Liver (tissue), 9 donors: ENCODE results near the gene BCKDHA. TPM values are rescaled to one million over a fixed set of nuclear protein-coding genes. Genes with fewer than 3 reads are reported as not detected.

Source experiments
- DNase-seq: peaks from one replicate; pipeline ENCODE4 v3.0.0-alpha.2; 2017; ENCODE audit warnings: low spot score
- H3K27ac ChIP-seq, 2 donors: one replicate each; pipeline ENCODE4 v1.7.0; 2013; ENCODE audit warnings: inconsistent platforms in 2 of 2, low read length in 2 of 2, control low read depth in 1 of 2, low read depth in 1 of 2, mild to moderate bottlenecking in 1 of 2
- H3K27me3 ChIP-seq, 4 donors: one replicate each; pipeline versions ENCODE4 v1.6.1 to v1.7.0; 2013; ENCODE audit warnings: low read length in 3 of 4, inconsistent platforms in 1 of 4, mild to moderate bottlenecking in 1 of 4, moderate library complexity in 1 of 4; ENCODE audit not compliant: control insufficient read depth in 4 of 4, insufficient read depth in 4 of 4
- H3K36me3 ChIP-seq, 4 donors: one replicate each; pipeline versions ENCODE4 v1.6.1 to v1.7.0; 2013; ENCODE audit warnings: low read length in 3 of 4, mild to moderate bottlenecking in 3 of 4, low read depth in 1 of 4, moderate library complexity in 1 of 4; ENCODE audit not compliant: control insufficient read depth in 4 of 4, insufficient read depth in 3 of 4
- H3K4me1 ChIP-seq, 4 donors: one replicate each; pipeline versions ENCODE4 v1.6.1 to v1.7.0; 2013; ENCODE audit warnings: low read length in 3 of 4, mild to moderate bottlenecking in 3 of 4, moderate library complexity in 1 of 4; ENCODE audit not compliant: control insufficient read depth in 4 of 4, insufficient read depth in 4 of 4
- H3K4me3 ChIP-seq, 3 donors: one replicate each; pipeline versions ENCODE4 v1.6.1 to v1.7.0; 2013; ENCODE audit warnings: low read length in 3 of 3, control low read depth in 1 of 3, low read depth in 1 of 3, mild to moderate bottlenecking in 1 of 3
- H3K9ac ChIP-seq, 2 donors: one replicate each; pipeline ENCODE4 v1.7.0; 2013; ENCODE audit warnings: low read length in 2 of 2, mild to moderate bottlenecking in 2 of 2, moderate library complexity in 2 of 2, control low read depth in 1 of 2, low read depth in 1 of 2
- H3K9me3 ChIP-seq, 4 donors: one replicate each; pipeline versions ENCODE4 v1.6.1 to v1.7.0; 2013; ENCODE audit warnings: low read length in 3 of 4; ENCODE audit not compliant: control insufficient read depth in 4 of 4
- EGR1 ChIP-seq, 2 donors: IDR thresholded peaks; 2 replicates each; pipeline ENCODE4 v1.6.1; 2016 to 2018; ENCODE audit warnings: antibody characterized with exemption in 2 of 2, low read depth in 2 of 2
- FOXA1 ChIP-seq: IDR thresholded peaks from 2 replicates; pipeline ENCODE4 v1.6.1; 2016; ENCODE audit warnings: antibody characterized with exemption
- FOXA2 ChIP-seq: IDR thresholded peaks from 2 replicates; pipeline ENCODE4 v1.6.1; 2016; ENCODE audit warnings: antibody characterized with exemption
- HNF4A ChIP-seq, 2 donors: conservative IDR thresholded peaks; 2 replicates each; pipeline ENCODE4 v1.6.1; 2016; ENCODE audit warnings: antibody characterized with exemption in 2 of 2, mild to moderate bottlenecking in 2 of 2
- JUND ChIP-seq, 2 donors: IDR thresholded peaks; 2 replicates each; pipeline ENCODE4 v1.6.1; 2016; ENCODE audit warnings: antibody characterized with exemption in 2 of 2
- NR2F2 ChIP-seq: IDR thresholded peaks from 2 replicates; pipeline ENCODE4 v1.6.1; 2016; ENCODE audit warnings: antibody characterized with exemption
- RAD21 ChIP-seq, 2 donors: IDR thresholded peaks; 2 replicates each; pipeline ENCODE4 v1.6.1; 2016; ENCODE audit warnings: antibody characterized with exemption in 2 of 2, mild to moderate bottlenecking in 2 of 2
- RXRA ChIP-seq, 2 donors: IDR thresholded peaks; 2 replicates each; pipeline ENCODE4 v1.6.1; 2017 to 2018; ENCODE audit warnings: antibody characterized with exemption in 2 of 2, mild to moderate bottlenecking in 1 of 2
- SP1 ChIP-seq: IDR thresholded peaks from 2 replicates; pipeline ENCODE4 v1.6.1; 2018; ENCODE audit warnings: antibody characterized with exemption, mild to moderate bottlenecking
- TAF1 ChIP-seq: conservative IDR thresholded peaks from 2 replicates; pipeline ENCODE4 v1.6.1; 2016; ENCODE audit warnings: antibody characterized with exemption, mild to moderate bottlenecking
- YY1 ChIP-seq: IDR thresholded peaks from 2 replicates; pipeline ENCODE4 v1.6.1; 2016; ENCODE audit warnings: antibody characterized with exemption, mild to moderate bottlenecking
- ZBTB33 ChIP-seq: IDR thresholded peaks from 2 replicates; pipeline ENCODE4 v1.6.1; 2016; ENCODE audit warnings: antibody characterized with exemption
- WGBS: extraction: QIAGEN DNeasy Blood & Tissue Kit; methylation state at CpG from one replicate; pipeline ENCODE4 v1.1.7; 2013; 5-methylcytosine and 5-hydroxymethylcytosine counted together
- polyA plus RNA-seq, 2 donors: library from polyadenylated mRNA; stranded (reverse) in 1 of 2; unstranded in 1 of 2; fragments of 200-250 nt in 1 of 2; fragments of >200 nt in 1 of 2; fragmentation: Nextera tagmentation in 1 of 2; extraction: Ambion mirVana in 1 of 2; gene quantifications; one replicate each; pipeline versions ENCODE4 v1.2.1 to v1.2.3, GENCODE V29; 2013 to 2015
- total RNA-seq, 2 donors: library from RNA; depleted of rRNA; stranded (reverse); fragments of >200 nt; gene quantifications; one replicate each; pipeline ENCODE4 v1.2.3, GENCODE V29; 2014
- TF ChIP-seq, protein P1 (sequence below): IDR thresholded peaks from 2 replicates; pipeline ENCODE4 v1.6.1; 2016; ENCODE audit warnings: antibody characterized with exemption, mild to moderate bottlenecking
- TF ChIP-seq, protein P2 (sequence below): IDR thresholded peaks from 2 replicates; pipeline ENCODE4 v1.6.1; 2016; ENCODE audit warnings: antibody characterized with exemption
- TF ChIP-seq, protein P3 (sequence below): IDR thresholded peaks from 2 replicates; pipeline ENCODE4 v1.6.1; 2016; ENCODE audit warnings: antibody characterized with exemption
- TF ChIP-seq, protein P4 (sequence below): fragments of 150-350 bp; IDR thresholded peaks from 2 replicates; pipeline ENCODE4 v1.5.1; 2017; ENCODE audit warnings: improper control_type of control experiment, low read depth, low read length; ENCODE audit not compliant: missing input control
- donor health status: healthy.
- donor health status: healthy.
- donor health status: healthy.
- donor health status: healthy.
- donor health status: healthy.

BCKDHA gene
- total and polyA plus RNA-seq, 4 donors = 38.5 to 91.4 (median 63.7) TPM

- Histone ChIP-seq H3K9me3 (no peaks in the 10 kb centered on the region), H3K9ac (no peak overlapping the region), H3K4me1 (peaks cover 2 to 26% (median 16%) of the 10 kb centered on the region in 4 donors), H3K4me3 (no peak overlapping the region), H3K27me3 (no peaks in the 10 kb centered on the region), H3K36me3 (peaks cover 1 to 16% (median 12%) of the 10 kb centered on the region in 4 donors), H3K27ac (no peak overlapping the region)
- DNase-seq = no peak
- TF ChIP-seq, protein P1, sequence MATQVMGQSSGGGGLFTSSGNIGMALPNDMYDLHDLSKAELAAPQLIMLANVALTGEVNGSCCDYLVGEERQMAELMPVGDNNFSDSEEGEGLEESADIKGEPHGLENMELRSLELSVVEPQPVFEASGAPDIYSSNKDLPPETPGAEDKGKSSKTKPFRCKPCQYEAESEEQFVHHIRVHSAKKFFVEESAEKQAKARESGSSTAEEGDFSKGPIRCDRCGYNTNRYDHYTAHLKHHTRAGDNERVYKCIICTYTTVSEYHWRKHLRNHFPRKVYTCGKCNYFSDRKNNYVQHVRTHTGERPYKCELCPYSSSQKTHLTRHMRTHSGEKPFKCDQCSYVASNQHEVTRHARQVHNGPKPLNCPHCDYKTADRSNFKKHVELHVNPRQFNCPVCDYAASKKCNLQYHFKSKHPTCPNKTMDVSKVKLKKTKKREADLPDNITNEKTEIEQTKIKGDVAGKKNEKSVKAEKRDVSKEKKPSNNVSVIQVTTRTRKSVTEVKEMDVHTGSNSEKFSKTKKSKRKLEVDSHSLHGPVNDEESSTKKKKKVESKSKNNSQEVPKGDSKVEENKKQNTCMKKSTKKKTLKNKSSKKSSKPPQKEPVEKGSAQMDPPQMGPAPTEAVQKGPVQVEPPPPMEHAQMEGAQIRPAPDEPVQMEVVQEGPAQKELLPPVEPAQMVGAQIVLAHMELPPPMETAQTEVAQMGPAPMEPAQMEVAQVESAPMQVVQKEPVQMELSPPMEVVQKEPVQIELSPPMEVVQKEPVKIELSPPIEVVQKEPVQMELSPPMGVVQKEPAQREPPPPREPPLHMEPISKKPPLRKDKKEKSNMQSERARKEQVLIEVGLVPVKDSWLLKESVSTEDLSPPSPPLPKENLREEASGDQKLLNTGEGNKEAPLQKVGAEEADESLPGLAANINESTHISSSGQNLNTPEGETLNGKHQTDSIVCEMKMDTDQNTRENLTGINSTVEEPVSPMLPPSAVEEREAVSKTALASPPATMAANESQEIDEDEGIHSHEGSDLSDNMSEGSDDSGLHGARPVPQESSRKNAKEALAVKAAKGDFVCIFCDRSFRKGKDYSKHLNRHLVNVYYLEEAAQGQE = no peak
- TF ChIP-seq JUND (IDR thresholded peaks at IDR 0.05) = no peak
- no peak for TF ChIP-seq FOXA2
- no peak for TF ChIP-seq EGR1 (IDR thresholded peaks at IDR 0.05; ENCODE audit: low read depth in 2 of 2)
- no peak for TF ChIP-seq NR2F2
- TF ChIP-seq SP1 = no peak
- TF ChIP-seq, protein P2, sequence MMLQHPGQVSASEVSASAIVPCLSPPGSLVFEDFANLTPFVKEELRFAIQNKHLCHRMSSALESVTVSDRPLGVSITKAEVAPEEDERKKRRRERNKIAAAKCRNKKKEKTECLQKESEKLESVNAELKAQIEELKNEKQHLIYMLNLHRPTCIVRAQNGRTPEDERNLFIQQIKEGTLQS = no peak
- TF ChIP-seq, protein P3, sequence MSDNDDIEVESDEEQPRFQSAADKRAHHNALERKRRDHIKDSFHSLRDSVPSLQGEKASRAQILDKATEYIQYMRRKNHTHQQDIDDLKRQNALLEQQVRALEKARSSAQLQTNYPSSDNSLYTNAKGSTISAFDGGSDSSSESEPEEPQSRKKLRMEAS = no peak
- TF ChIP-seq ZBTB33 = no peak
- no peak for TF ChIP-seq RXRA (IDR thresholded peaks at IDR 0.05)
- no peak for TF ChIP-seq TAF1
- no peak for TF ChIP-seq YY1
- 89% methylated on average over 6 of the region's 6 CpGs for WGBS
Measured at GRCh38 chr19:41395355-41395754, 2.3 kb upstream of the BCKDHA start.

- peaks cover 2 to 28% (median 16%) of the 10 kb centered on the region in 4 donors for H3K4me1 ChIP-seq
Measured at GRCh38 chr19:41398050-41398418, 416 bp downstream of the BCKDHA start.

More at GRCh38 chr19:41398050-41398418, 416 bp downstream of the BCKDHA start:
- Histone ChIP-seq H3K9ac (peak overlapping the region; percentile 94 to 98), H3K4me3 (peak overlapping the region; percentile 70 to 99 (median 84)), H3K27me3 (no peaks in the 10 kb centered on the region), H3K36me3 (peaks cover 0 to 1% (median 0%) of the 10 kb centered on the region in 4 donors), H3K27ac (peak overlapping the region; percentile 92 to 98), H3K9me3 (no peaks in the 10 kb centered on the region)
- no peak for DNase-seq
- TF ChIP-seq, protein P3 = no peak
- TF ChIP-seq, protein P1 = no peak
- TF ChIP-seq SP1 = no peak
- TF ChIP-seq YY1 = no peak
- TF ChIP-seq FOXA1 = no peak
- TF ChIP-seq JUND (IDR thresholded peaks at IDR 0.05) = no peak
- TF ChIP-seq FOXA2 = no peak
- TF ChIP-seq HNF4A (conservative IDR thresholded peaks at IDR 0.05) = no peak
- no peak for TF ChIP-seq NR2F2
- no peak for TF ChIP-seq TAF1
- no peak for TF ChIP-seq EGR1 (IDR thresholded peaks at IDR 0.05; ENCODE audit: low read depth in 2 of 2)
- TF ChIP-seq, protein P2 = no peak
- TF ChIP-seq RXRA (IDR thresholded peaks at IDR 0.05) = no peak
- TF ChIP-seq RAD21 (IDR thresholded peaks at IDR 0.05) = no peak
- TF ChIP-seq ZBTB33 = no peak
- TF ChIP-seq, protein P4, sequence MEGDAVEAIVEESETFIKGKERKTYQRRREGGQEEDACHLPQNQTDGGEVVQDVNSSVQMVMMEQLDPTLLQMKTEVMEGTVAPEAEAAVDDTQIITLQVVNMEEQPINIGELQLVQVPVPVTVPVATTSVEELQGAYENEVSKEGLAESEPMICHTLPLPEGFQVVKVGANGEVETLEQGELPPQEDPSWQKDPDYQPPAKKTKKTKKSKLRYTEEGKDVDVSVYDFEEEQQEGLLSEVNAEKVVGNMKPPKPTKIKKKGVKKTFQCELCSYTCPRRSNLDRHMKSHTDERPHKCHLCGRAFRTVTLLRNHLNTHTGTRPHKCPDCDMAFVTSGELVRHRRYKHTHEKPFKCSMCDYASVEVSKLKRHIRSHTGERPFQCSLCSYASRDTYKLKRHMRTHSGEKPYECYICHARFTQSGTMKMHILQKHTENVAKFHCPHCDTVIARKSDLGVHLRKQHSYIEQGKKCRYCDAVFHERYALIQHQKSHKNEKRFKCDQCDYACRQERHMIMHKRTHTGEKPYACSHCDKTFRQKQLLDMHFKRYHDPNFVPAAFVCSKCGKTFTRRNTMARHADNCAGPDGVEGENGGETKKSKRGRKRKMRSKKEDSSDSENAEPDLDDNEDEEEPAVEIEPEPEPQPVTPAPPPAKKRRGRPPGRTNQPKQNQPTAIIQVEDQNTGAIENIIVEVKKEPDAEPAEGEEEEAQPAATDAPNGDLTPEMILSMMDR = no peak
- under 1% methylated on average over 5 of the region's 5 CpGs for WGBS
